Tibial nerve (tissue), 3 donors: ENCODE results near the gene LDHD.

Source experiments
- CTCF ChIP-seq, 5 experiments: fragments of 200-600 bp in 3 of 5; fragments of 450-650 bp in 2 of 5; sonication (generic) in 3 of 5; IDR thresholded peaks; one replicate each; pipeline ENCODE4 v1.5.1; 2016 to 2019; ENCODE audit warnings: antibody characterized with exemption in 5 of 5, mild to moderate bottlenecking in 3 of 5, moderate library complexity in 2 of 5
- POLR2A ChIP-seq, 2 donors: fragments of 450-650 bp; IDR thresholded peaks; one replicate each; pipeline ENCODE4 v1.6.1; 2017; ENCODE audit warnings: antibody characterized with exemption in 2 of 2, mild to moderate bottlenecking in 2 of 2, moderate library complexity in 2 of 2

- TF ChIP-seq CTCF (IDR thresholded peaks at IDR 0.05) (no peak), POLR2A (IDR thresholded peaks at IDR 0.05) (no peak)
Measured at GRCh38 chr16:75073545-75074303, 42.9 kb downstream of the LDHD start.
